IPS-18a (cell line): Measurements from ENCODE around the gene NCDN.

Source experiments
- H3K27ac ChIP-seq: one replicate; pipeline ENCODE4 v1.5.1; 2013; ENCODE audit warnings: low read length
- H3K27me3 ChIP-seq: one replicate; pipeline ENCODE4 v1.6.1; 2013; ENCODE audit warnings: mild to moderate bottlenecking, low read length; ENCODE audit not compliant: control insufficient read depth, insufficient read depth
- H3K36me3 ChIP-seq: one replicate; pipeline ENCODE4 v1.6.1; 2013; ENCODE audit warnings: low read depth, low read length; ENCODE audit not compliant: control insufficient read depth
- H3K4me1 ChIP-seq: one replicate; pipeline ENCODE4 v1.6.1; 2013; ENCODE audit warnings: low read depth, low read length; ENCODE audit not compliant: control insufficient read depth
- H3K4me3 ChIP-seq: one replicate; pipeline ENCODE4 v1.5.1; 2013; ENCODE audit warnings: low read length
- H3K9ac ChIP-seq: one replicate; pipeline ENCODE4 v1.6.1; 2013; ENCODE audit warnings: mild to moderate bottlenecking, low read length, moderate library complexity
- H3K9me3 ChIP-seq: one replicate; pipeline ENCODE4 v1.6.1; 2013; ENCODE audit warnings: low read depth, low read length; ENCODE audit not compliant: control insufficient read depth

The NCDN gene, protein sequence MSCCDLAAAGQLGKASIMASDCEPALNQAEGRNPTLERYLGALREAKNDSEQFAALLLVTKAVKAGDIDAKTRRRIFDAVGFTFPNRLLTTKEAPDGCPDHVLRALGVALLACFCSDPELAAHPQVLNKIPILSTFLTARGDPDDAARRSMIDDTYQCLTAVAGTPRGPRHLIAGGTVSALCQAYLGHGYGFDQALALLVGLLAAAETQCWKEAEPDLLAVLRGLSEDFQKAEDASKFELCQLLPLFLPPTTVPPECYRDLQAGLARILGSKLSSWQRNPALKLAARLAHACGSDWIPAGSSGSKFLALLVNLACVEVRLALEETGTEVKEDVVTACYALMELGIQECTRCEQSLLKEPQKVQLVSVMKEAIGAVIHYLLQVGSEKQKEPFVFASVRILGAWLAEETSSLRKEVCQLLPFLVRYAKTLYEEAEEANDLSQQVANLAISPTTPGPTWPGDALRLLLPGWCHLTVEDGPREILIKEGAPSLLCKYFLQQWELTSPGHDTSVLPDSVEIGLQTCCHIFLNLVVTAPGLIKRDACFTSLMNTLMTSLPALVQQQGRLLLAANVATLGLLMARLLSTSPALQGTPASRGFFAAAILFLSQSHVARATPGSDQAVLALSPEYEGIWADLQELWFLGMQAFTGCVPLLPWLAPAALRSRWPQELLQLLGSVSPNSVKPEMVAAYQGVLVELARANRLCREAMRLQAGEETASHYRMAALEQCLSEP

DNA sequence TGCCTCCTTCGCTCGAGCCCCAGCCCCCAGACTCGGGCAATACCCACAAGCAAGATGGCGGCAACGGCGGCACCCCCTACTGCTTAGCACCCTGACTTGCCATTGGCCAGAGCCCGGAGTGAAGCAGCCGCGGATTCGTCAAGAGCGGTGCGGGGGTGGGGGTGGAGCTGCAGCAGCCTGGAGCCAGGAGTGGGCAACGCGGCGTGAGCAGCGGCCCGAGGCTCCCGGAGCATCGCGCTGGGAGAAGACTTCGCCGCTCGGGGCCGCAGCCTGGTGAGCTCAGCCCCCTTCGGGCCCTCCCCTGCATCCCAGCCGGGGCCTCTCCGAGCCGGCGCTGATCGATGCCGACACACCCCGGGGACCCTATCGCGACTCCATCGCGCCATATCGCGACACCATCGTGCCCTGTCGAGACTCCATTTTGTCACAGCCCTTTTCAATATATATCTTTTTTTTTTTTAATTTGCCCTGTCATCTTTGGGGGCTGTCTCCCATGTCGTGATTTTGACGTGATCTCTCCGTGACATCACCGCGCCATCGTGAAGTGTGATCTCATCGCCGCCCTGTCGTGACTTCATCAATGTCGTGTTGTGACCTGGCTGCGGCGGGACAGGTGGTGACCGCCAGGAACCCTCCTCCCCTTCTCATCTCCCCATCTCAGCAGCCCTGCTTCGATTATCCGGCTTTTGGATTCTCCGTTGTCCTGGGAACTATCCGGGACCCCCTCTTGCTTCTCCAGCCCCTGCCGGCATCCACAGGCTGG is at the start of gene NCDN:
NCDN (plus strand) TSS at position 189 of the 763 bp plus-strand sequence; CDS start at position 581, 392 bp downstream.
- Histone ChIP-seq H3K4me1 (peaks cover 35% of the 10 kb centered on the region), H3K27me3 (no peaks in the 10 kb centered on the region), H3K27ac (peak within 1 kb of the TSS; percentile 87), H3K4me3 (peak within 1 kb of the TSS; percentile 93), H3K9ac (peak within 1 kb of the TSS; percentile 86), H3K36me3 (peaks cover 22% of the 10 kb centered on the region), H3K9me3 (no peaks in the 10 kb centered on the region)

DNA sequence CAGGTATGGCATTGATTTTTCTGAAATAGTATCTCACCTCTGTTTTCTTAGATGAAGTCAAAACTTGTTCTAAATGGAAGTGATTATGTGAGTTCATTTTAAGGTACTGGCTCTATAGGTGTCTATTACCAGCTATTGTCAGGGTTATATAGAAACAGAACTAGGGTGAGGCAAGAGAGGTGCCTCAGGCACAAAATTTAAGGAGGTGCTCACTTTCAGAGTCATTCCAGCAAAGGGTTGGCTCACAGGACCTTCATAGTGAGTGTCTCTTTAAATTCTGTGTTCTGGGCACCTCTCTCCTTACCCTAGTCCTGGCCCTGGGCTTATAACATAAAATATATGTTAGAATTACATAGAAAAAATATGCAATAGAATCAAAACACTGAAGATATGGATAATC is 49.7 kb upstream of the NCDN start:
- H3K36me3 ChIP-seq = peaks cover 18% of the 10 kb centered on the region
- H3K27ac ChIP-seq = no peak overlapping the region
- H3K4me1 ChIP-seq = no peaks in the 10 kb centered on the region
- H3K9me3 ChIP-seq = no peaks in the 10 kb centered on the region
- H3K4me3 ChIP-seq = no peak overlapping the region
- no peak overlapping the region for H3K9ac ChIP-seq
- H3K27me3 ChIP-seq = no peaks in the 10 kb centered on the region

DNA sequence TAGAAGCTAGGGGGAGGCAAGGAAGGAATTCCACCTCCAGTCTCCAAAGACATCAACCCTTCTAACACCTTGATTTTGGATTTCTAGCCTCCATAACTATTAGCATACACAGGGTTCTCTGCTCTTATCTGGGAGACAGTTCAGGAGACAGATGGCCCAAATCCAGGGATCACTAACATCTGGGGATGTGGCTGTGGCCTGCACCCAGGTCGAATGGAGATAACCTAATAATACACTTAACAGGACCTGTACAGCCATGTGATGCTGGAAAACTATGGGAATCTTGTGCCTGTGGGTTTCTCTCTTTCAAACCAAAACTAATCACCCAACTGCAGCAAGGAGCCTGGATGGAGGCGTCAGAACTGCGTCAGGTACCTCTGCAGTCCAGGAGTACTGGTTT is 48.0 kb upstream of the NCDN start:
- no peak overlapping the region for H3K9ac ChIP-seq
- H3K9me3 ChIP-seq = no peaks in the 10 kb centered on the region
- no peaks in the 10 kb centered on the region for H3K27me3 ChIP-seq
- H3K27ac ChIP-seq = no peak overlapping the region
- peaks cover 18% of the 10 kb centered on the region for H3K36me3 ChIP-seq
- H3K4me3 ChIP-seq = no peak overlapping the region
- H3K4me1 ChIP-seq = no peaks in the 10 kb centered on the region

DNA sequence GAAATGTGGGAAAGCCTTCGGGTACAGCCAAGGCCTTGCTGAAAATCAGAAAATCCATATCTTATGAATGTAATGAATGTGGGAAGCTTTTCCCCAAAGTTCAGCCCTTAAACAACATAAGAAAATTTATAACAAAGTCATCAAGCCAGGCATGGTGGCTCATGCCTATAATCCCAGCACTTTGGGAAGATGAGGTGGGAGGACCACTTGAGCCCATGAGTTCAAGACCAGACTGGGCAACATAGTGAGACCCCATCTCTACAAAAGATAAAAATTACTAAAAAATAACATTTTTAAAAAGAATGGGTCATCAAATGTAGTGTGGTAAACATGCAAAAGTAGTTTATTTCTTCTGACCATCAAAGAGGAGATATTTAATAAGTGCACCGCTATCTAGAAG is 46.3 kb upstream of the NCDN start:
- Histone ChIP-seq H3K36me3 (peaks cover 7% of the 10 kb centered on the region), H3K27me3 (no peaks in the 10 kb centered on the region), H3K9me3 (no peaks in the 10 kb centered on the region), H3K9ac (no peak overlapping the region), H3K4me3 (no peak overlapping the region), H3K27ac (no peak overlapping the region), H3K4me1 (no peaks in the 10 kb centered on the region)

DNA sequence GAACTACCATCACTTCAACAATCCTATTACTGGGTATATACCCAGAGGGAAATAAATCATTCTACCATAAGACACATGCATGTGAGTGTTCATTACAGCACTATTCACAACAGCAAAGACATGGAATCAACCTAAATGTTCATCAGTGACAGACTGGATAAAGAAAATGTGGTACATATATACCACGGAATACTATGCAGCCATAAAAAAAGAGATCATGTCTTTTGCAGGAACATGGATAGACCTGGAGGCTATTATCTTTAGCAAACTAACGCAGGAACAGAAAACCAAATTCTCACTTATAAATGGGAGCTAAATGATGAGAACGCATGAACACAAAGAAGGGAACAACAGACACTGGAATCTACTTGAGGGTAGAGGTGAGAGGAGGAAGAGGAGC is 39.4 kb upstream of the NCDN start:
- Histone ChIP-seq H3K9ac (no peak overlapping the region), H3K9me3 (peaks cover 6% of the 10 kb centered on the region), H3K36me3 (no peaks in the 10 kb centered on the region)

DNA sequence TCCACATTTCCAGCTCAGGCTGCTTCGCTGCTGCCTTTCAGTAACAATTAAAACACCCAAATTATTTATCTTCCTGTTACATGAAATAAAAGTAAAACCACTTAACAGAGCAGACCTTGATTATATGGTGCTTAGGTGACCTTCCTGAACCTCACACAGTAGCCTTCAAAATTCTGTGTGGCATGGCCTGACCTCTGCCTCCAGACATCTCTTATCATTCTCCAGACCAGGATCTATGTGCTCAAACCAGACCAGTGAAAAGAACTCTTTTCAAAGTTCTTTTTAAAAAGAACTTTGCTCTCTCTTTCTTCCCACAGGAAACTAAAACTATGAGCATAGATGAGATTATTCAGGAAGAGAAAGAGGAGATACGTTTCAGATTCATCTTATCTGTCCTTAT is 38.2 kb upstream of the NCDN start:
- H3K27me3 ChIP-seq = no peaks in the 10 kb centered on the region
- no peak overlapping the region for H3K9ac ChIP-seq
- no peak overlapping the region for H3K4me3 ChIP-seq
- no peaks in the 10 kb centered on the region for H3K36me3 ChIP-seq
- peaks cover 6% of the 10 kb centered on the region for H3K9me3 ChIP-seq
- peaks cover 8% of the 10 kb centered on the region for H3K4me1 ChIP-seq
- no peak overlapping the region for H3K27ac ChIP-seq

More for the DNA sequence above, 39.4 kb upstream of the NCDN start:
- Histone ChIP-seq H3K27me3 (no peaks in the 10 kb centered on the region), H3K4me1 (no peaks in the 10 kb centered on the region), H3K27ac (no peak overlapping the region), H3K4me3 (no peak overlapping the region)

DNA sequence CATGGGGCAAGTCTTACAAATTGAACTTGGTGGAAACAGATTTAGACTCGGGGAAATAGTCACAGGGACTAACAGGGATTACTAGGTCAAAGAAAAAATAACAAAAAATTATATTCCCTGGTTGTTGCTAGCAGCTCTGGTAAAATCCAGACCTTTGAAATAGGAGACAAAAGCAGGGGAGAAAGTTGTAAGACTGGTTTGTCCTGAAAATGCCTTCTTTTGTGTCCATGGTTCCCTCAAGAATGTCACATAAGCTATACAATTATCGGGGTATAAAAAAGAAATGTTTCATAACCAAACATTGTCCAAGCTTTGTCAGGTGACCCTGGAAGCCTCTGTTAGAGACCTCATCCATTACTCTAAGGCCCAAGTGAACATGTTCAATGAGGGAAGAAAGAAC is 33.5 kb upstream of the NCDN start:
- Histone ChIP-seq H3K27me3 (no peaks in the 10 kb centered on the region), H3K27ac (no peak overlapping the region), H3K9me3 (no peaks in the 10 kb centered on the region), H3K36me3 (no peaks in the 10 kb centered on the region), H3K9ac (no peak overlapping the region), H3K4me1 (peaks cover 11% of the 10 kb centered on the region), H3K4me3 (no peak overlapping the region)

DNA sequence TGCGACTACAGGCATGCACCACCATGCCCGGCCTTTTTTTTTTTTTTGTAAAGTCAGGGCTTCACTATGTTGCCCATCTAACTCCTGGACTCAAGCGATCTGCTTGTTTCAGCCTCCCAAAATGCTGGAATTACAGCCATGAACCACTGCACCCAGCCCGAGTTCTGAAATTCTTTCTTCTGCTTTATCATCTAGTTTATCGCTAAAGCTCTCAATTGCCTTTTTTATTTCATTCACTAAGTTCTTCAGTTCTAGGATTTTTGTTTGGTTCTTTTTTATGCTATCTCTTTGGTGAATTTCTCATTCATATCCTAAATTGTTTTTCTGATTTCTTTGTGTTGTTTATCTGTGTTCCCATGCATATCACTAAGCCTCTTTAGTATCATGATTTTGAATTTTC is 27.4 kb upstream of the NCDN start:
- H3K9me3 ChIP-seq = no peaks in the 10 kb centered on the region

DNA sequence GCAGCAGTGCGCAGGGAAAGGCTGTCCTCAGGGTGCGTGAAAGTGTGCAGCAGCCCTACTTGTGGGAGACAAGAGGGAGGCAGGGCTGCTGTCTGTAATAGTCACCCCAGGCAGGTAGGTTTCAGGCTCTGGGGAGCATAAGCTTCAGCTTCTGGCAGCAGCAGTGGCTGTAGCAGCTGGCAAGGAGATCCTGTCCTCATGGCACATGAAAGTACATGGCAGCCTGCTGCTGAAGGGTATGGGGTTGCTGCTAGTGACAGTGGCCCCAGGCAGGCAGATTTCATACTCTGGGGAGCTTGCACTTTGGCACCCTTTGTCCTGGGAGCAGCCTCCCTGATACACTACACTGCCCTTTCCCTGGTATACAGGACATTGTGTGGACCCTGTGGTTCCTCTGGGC is 26.7 kb upstream of the NCDN start:
- peaks cover 14% of the 10 kb centered on the region for H3K36me3 ChIP-seq
- H3K9me3 ChIP-seq = no peaks in the 10 kb centered on the region
- H3K9ac ChIP-seq = no peak overlapping the region
- H3K27me3 ChIP-seq = no peaks in the 10 kb centered on the region
- peaks cover 14% of the 10 kb centered on the region for H3K4me1 ChIP-seq
- H3K27ac ChIP-seq = no peak overlapping the region
- H3K4me3 ChIP-seq = no peak overlapping the region

More for the DNA sequence above, 27.4 kb upstream of the NCDN start:
- H3K36me3 ChIP-seq = peaks cover 14% of the 10 kb centered on the region
- H3K27me3 ChIP-seq = no peaks in the 10 kb centered on the region
- no peak overlapping the region for H3K4me3 ChIP-seq
- no peak overlapping the region for H3K9ac ChIP-seq
- no peak overlapping the region for H3K27ac ChIP-seq
- H3K4me1 ChIP-seq = peaks cover 7% of the 10 kb centered on the region

DNA sequence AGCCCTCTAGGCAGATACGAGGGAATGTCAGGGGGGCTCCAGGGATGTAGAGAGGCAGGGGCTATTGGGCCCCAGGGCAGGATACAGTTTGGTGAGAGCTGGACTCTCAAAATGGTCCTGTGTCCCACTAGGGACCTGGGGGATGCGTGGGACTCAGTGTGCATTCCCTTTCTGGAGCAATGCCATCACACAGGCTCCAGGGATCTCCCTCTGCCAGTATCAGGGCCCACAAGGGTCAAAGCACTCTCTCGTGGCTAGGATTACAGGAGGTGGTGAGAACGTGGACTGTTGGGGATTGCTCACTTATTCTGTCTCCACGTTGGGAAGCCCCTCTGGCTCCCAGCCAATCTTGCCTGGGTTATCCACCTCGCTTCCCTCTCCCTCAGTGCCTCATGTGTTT is 26.2 kb upstream of the NCDN start:
- Histone ChIP-seq H3K9me3 (no peaks in the 10 kb centered on the region), H3K27me3 (no peaks in the 10 kb centered on the region), H3K27ac (no peak overlapping the region), H3K36me3 (peaks cover 14% of the 10 kb centered on the region), H3K4me3 (no peak overlapping the region), H3K9ac (no peak overlapping the region), H3K4me1 (peaks cover 19% of the 10 kb centered on the region)

DNA sequence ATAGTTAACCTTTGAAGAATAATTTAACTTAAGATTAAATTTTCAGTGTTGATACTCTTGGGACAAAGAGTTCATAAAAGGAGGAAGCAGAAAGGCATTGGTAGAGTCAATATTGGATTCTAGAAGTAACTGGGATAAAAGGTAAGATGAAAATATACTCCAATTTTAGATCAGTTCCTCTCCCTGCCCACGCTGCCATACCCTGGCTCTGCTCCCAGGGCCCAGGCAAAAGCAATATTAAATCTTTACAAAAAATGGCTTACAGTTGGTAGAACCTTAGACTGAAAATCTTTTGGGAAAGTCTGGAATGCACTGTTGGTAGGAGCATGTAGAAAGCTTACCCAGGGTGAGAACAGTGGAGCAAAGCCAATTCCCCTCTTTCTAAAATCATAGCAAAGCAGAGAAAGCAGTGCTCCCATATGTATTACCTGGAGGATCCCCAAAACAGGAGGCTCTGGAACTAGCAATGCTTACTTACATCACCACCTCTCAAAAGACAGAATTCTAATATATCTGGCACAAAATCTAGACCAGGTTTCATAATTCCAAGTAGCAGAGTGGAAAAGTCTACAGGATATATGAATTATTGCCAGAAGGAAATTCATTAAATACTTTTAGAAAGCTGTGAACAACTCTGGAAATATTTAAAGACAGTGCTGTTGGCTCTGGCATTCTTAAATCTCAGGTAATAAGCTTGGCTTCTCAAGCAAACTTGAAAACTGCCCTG is 24.9 kb upstream of the NCDN start:
- Histone ChIP-seq H3K27me3 (no peaks in the 10 kb centered on the region), H3K9me3 (no peaks in the 10 kb centered on the region), H3K9ac (no peak overlapping the region), H3K36me3 (peaks cover 14% of the 10 kb centered on the region), H3K27ac (no peak overlapping the region), H3K4me3 (no peak overlapping the region), H3K4me1 (peaks cover 30% of the 10 kb centered on the region)
